Measurements from ENCODE around the gene HIVEP3. TPM values are rescaled to one million over a fixed set of nuclear protein-coding genes. Genes with fewer than 3 reads are reported as not detected.

Gene HIVEP3
- total RNA-seq, 1 experiment from 2014 or later = 6.0 TPM

DNA sequence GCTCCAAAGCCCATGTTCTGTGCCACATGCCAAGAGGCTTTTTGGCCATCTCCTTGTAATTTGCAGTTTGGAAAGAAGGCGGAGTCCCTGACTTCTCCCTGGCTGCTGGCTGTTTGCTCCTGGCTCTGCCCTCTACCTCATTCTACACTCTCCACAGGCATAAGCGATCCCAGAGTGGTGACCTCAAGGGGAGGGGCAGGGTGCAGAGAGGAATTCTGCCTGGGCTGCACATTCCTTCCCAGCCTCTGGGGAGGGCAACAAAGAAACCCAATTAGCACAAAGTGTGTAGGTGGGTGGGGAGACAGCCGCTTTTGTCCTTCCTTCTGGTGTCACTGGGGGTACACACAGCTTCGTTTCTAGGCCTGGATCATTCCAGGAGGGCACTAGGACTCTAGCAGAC lies 95.3 kb downstream of the HIVEP3 start:
- ChIA-PET CTCF (no interaction called here), POLR2A (no interaction called here)
- Histone ChIP-seq H3K27me3 (ENCODE audit: control insufficient read depth, insufficient read depth, low read length) (no peaks in the 10 kb centered on the region), H3K36me3 (ENCODE audit: control insufficient read depth, insufficient read depth, low read length) (no peaks in the 10 kb centered on the region), H3K4me3 (ENCODE audit: low read depth in 2 of 2, low read length in 2 of 2) (no peak overlapping the region), H3K27ac (ENCODE audit: low read length) (no peak overlapping the region), H3K9me3 (ENCODE audit: control insufficient read depth, insufficient read depth, low read depth, low read length) (no peaks in the 10 kb centered on the region), H3K4me1 (ENCODE audit: control insufficient read depth, insufficient read depth, low read length) (no peaks in the 10 kb centered on the region)
- in situ Hi-C loops (cut with HindIII; ENCODE audit: low pct_unique_long_range_greater_than_20kb, low sequenced_read_pairs) (no loop called here), intact Hi-C loops (cut with micrococcal nuclease; ENCODE audit: unreplicated experiment) (no loop called here)
- BruUV-seq (replicated peaks) = no TSS peak
- DNase-seq (ENCODE audit: low read depth, low spot score) = no peak
- ATAC-seq = no peak
- TF ChIP-seq, protein P1, sequence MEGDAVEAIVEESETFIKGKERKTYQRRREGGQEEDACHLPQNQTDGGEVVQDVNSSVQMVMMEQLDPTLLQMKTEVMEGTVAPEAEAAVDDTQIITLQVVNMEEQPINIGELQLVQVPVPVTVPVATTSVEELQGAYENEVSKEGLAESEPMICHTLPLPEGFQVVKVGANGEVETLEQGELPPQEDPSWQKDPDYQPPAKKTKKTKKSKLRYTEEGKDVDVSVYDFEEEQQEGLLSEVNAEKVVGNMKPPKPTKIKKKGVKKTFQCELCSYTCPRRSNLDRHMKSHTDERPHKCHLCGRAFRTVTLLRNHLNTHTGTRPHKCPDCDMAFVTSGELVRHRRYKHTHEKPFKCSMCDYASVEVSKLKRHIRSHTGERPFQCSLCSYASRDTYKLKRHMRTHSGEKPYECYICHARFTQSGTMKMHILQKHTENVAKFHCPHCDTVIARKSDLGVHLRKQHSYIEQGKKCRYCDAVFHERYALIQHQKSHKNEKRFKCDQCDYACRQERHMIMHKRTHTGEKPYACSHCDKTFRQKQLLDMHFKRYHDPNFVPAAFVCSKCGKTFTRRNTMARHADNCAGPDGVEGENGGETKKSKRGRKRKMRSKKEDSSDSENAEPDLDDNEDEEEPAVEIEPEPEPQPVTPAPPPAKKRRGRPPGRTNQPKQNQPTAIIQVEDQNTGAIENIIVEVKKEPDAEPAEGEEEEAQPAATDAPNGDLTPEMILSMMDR (IDR thresholded peaks at IDR 0.05) = no peak
- no peak for TF ChIP-seq TCF7L2 (IDR thresholded peaks at IDR 0.05; ENCODE audit: low read depth, low read length)
- no peak for TF ChIP-seq SIN3A (IDR thresholded peaks at IDR 0.05; ENCODE audit: borderline replicate concordance, insufficient read depth, low read depth, low read length)
- TF ChIP-seq, protein P2, sequence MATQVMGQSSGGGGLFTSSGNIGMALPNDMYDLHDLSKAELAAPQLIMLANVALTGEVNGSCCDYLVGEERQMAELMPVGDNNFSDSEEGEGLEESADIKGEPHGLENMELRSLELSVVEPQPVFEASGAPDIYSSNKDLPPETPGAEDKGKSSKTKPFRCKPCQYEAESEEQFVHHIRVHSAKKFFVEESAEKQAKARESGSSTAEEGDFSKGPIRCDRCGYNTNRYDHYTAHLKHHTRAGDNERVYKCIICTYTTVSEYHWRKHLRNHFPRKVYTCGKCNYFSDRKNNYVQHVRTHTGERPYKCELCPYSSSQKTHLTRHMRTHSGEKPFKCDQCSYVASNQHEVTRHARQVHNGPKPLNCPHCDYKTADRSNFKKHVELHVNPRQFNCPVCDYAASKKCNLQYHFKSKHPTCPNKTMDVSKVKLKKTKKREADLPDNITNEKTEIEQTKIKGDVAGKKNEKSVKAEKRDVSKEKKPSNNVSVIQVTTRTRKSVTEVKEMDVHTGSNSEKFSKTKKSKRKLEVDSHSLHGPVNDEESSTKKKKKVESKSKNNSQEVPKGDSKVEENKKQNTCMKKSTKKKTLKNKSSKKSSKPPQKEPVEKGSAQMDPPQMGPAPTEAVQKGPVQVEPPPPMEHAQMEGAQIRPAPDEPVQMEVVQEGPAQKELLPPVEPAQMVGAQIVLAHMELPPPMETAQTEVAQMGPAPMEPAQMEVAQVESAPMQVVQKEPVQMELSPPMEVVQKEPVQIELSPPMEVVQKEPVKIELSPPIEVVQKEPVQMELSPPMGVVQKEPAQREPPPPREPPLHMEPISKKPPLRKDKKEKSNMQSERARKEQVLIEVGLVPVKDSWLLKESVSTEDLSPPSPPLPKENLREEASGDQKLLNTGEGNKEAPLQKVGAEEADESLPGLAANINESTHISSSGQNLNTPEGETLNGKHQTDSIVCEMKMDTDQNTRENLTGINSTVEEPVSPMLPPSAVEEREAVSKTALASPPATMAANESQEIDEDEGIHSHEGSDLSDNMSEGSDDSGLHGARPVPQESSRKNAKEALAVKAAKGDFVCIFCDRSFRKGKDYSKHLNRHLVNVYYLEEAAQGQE (IDR thresholded peaks at IDR 0.05; ENCODE audit: insufficient read depth in 1 of 2, low read depth in 2 of 2, low read length in 1 of 2) = no peak
- TF ChIP-seq POLR2AphosphoS5 (IDR thresholded peaks at IDR 0.05; ENCODE audit: low read depth, low read length) = no peak

DNA sequence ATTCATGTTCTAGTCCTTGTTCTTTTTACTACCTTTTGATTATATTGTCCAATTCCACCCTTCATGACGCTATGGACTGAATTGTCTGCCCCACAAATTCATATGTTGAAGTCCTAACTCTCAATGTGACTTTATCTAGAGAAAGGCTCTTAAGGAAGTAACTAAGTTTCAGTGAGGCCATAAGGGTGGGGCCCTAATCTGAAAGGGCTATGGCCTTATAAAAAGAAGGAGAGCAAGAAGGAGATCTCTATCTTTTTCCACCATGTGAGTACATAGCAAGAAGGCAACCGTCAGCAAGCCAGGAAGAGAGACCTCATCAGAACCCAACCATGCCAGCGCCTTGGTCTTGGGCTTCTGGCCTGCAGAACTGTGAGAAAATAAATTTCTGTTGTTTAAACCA lies 95.9 kb downstream of the HIVEP3 start:
- intact Hi-C loops (cut with micrococcal nuclease; ENCODE audit: unreplicated experiment) (no loop called here), in situ Hi-C loops (cut with HindIII; ENCODE audit: low pct_unique_long_range_greater_than_20kb, low sequenced_read_pairs) (no loop called here)
- no peaks in the 10 kb centered on the region for H3K4me1 ChIP-seq (ENCODE audit: control insufficient read depth, insufficient read depth, low read length)
- TF ChIP-seq TCF7L2 (IDR thresholded peaks at IDR 0.05; ENCODE audit: low read depth, low read length) (no peak), SIN3A (IDR thresholded peaks at IDR 0.05; ENCODE audit: borderline replicate concordance, insufficient read depth, low read depth, low read length) (no peak), POLR2AphosphoS5 (IDR thresholded peaks at IDR 0.05; ENCODE audit: low read depth, low read length) (no peak)
- TF ChIP-seq, protein P2 (IDR thresholded peaks at IDR 0.05; ENCODE audit: insufficient read depth in 1 of 2, low read depth in 2 of 2, low read length in 1 of 2) = no peak
- TF ChIP-seq, protein P1 (IDR thresholded peaks at IDR 0.05) = no peak
- ChIA-PET CTCF (no interaction called here), POLR2A (no interaction called here)
- no peak overlapping the region for H3K4me3 ChIP-seq (ENCODE audit: low read depth in 2 of 2, low read length in 2 of 2)
- no TSS peak for BruUV-seq (replicated peaks)
- no peak overlapping the region for H3K27ac ChIP-seq (ENCODE audit: low read length)
- DNase-seq (ENCODE audit: low read depth, low spot score) (no peak), ATAC-seq (no peak)
- H3K36me3 ChIP-seq (ENCODE audit: control insufficient read depth, insufficient read depth, low read length) = no peaks in the 10 kb centered on the region
- H3K27me3 ChIP-seq (ENCODE audit: control insufficient read depth, insufficient read depth, low read length) = no peaks in the 10 kb centered on the region
- no peaks in the 10 kb centered on the region for H3K9me3 ChIP-seq (ENCODE audit: control insufficient read depth, insufficient read depth, low read depth, low read length)

All from Panc1 (cell line).